Measurements from ENCODE around the gene IQSEC1. TPM values are rescaled to one million over a fixed set of nuclear protein-coding genes. Genes with fewer than 3 reads are reported as not detected.

The IQSEC1 gene
- total RNA-seq, 2 experiments from 2014 or later, result 31.7 to 39.2 TPM

DNA sequence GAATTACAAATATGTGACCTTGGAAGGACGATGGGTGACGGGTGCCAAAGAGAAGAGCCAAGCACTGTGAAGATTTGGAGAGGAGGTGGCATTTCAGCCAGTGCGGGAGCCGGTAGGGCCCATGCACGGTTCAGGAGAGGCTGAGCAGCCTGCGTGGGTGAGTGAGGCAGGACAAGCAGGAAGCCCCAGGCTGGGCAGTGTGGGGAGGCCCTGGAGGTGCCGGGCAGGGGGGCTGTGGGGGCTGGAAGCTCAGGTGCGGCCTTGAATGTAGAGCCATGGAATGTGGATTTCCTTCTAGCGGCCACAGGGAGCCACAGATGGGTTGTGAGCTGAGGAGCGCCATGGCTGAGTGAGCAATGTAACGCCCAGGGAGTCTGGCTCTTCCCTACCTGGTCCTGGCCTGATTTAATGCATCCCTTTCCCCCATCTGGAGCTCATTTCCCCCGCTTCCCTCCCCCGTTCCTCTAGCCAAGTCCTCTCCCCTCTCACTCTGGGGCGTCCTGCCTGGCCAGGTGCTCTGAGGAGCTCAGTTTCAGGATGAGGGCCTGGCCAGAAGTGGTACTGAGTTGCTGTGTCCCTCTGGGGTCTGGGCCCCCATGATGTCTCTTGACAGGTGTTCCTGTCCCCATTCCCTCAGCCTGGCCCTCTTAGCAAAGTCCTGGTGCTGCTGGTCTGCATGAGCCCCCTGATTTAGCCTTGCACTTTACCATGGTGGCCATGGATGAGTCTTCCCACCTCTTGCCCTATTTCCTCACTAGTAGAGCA is 41.8 kb upstream of the IQSEC1 start:
- POLR2A ChIA-PET, result interaction anchor here (1.1 kb wide), 1 partner anchor 10 kb away, joined by 4 read pairs; no protein-coding TSS in a partner anchor
- H3K27me3 Mint-ChIP-seq, result no peaks in the 10 kb centered on the region
- DNase-seq (no peak), ATAC-seq (no peak)
- CTCF ChIA-PET, result no interaction called here
- intact Hi-C loops (cut with micrococcal nuclease), result no loop called here
- peaks cover 9% of the 10 kb centered on the region for H3K4me1 Mint-ChIP-seq (ENCODE audit: low read depth)
- H3K9me3 Mint-ChIP-seq, result no peaks in the 10 kb centered on the region
- TF ChIP-seq, protein P1, sequence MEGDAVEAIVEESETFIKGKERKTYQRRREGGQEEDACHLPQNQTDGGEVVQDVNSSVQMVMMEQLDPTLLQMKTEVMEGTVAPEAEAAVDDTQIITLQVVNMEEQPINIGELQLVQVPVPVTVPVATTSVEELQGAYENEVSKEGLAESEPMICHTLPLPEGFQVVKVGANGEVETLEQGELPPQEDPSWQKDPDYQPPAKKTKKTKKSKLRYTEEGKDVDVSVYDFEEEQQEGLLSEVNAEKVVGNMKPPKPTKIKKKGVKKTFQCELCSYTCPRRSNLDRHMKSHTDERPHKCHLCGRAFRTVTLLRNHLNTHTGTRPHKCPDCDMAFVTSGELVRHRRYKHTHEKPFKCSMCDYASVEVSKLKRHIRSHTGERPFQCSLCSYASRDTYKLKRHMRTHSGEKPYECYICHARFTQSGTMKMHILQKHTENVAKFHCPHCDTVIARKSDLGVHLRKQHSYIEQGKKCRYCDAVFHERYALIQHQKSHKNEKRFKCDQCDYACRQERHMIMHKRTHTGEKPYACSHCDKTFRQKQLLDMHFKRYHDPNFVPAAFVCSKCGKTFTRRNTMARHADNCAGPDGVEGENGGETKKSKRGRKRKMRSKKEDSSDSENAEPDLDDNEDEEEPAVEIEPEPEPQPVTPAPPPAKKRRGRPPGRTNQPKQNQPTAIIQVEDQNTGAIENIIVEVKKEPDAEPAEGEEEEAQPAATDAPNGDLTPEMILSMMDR (IDR thresholded peaks at IDR 0.05), result no peak
- no peak overlapping the region for H3K4me3 Mint-ChIP-seq
- H3K27ac Mint-ChIP-seq, result no peak overlapping the region
- H3K36me3 Mint-ChIP-seq (ENCODE audit: low read depth), result no peaks in the 10 kb centered on the region

DNA sequence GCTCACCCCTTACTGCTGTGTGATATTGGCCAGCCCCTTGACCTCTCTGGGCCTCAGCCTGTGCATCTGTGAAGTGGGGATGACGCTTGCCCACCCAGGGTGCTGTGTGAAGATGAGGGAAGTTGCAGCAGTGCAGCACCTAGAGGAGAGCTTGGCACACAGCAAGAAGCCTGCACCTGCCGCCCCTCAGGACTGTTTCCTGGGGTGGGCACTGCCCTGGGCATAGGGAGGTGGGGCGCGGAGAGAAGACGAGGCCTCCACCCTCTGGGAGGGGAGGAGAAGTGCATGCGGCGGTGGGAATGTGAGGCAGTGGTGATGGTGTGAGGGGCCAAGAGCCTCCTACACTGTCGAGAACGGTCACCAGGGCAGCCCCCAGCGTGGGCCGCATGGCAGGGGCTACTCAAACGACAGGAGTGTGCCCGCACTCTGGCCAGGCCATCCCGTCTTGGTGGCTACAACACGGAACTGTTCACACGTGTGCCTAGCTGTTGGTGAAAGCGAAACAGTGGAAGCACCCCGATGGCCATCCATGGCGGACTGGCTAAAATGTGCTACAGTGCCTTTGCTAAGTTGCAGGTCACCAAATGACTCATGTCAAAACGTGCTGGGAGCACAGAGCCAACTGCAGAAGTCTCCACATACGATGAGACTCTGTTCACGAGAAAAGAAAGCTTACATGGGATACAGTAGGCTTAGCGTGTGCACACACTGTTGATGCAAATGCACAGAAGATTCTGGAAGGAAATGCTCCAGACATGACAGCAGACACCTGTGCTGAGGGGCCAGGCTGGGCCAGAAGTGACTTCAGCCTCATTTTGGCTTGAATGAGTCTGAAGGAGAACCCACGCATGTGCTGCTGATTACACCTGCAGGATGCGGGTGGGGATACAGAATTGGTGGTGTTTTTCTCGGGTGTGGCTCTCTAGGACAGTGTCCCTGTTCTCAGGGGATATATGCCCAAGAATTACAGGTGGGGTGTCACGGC is 40.4 kb upstream of the IQSEC1 start:
- H3K9me3 Mint-ChIP-seq, result no peaks in the 10 kb centered on the region
- ATAC-seq (no peak), DNase-seq (no peak)
- no peaks in the 10 kb centered on the region for H3K27me3 Mint-ChIP-seq
- POLR2A ChIA-PET, result no interaction called here
- no peaks in the 10 kb centered on the region for H3K36me3 Mint-ChIP-seq (ENCODE audit: low read depth)
- H3K27ac Mint-ChIP-seq, result no peak overlapping the region
- TF ChIP-seq, protein P1 (IDR thresholded peaks at IDR 0.05), result no peak
- H3K4me1 Mint-ChIP-seq (ENCODE audit: low read depth), result peaks cover 9% of the 10 kb centered on the region
- intact Hi-C loops (cut with micrococcal nuclease), result no loop called here
- CTCF ChIA-PET, result interaction anchor here (1.8 kb wide), 1 partner anchor 22 kb away, joined by 6 read pairs; no protein-coding TSS in a partner anchor
- H3K4me3 Mint-ChIP-seq, result no peak overlapping the region

DNA sequence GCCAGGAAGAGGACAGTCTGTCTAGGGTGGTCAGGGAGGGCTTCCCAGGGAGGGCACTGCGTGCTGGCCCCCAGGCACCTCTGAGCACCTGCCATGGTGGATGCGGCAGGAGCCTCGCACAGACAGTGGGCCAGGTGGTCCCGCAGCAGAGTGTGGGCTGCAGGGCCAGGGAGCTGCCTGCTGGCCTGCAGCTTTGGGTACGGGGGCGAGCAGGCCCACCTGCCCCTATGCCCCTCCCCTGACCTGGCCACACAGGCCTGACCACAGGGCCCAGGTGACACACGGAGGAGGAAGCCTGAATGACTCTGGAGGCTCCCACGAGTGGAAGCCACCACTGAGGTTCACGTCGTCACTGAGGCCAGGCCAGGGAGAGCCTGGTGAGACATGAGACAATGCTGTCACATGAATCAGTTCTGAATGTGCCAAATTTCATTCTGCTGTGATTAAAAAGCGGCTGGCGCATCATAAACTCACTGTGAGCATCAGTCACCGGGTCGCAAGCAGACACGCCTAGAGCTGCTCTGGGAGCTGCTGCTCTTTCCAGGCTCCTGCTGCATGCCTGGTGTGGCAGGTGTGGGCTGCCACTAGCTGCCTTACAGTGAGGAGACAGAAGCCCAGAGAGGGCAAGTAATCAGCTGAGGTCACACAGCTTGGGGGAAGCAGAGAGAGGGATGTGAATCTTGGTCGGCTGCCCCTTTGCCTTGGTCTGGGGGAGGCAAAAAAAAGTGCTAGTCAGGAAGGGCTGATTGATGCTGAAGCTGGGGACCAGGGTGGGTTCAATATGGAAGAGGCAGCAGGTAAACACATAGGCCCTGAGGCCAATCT is 39.5 kb upstream of the IQSEC1 start:
- H3K9me3 Mint-ChIP-seq, result no peaks in the 10 kb centered on the region
- H3K4me3 Mint-ChIP-seq, result no peak overlapping the region
- no peaks in the 10 kb centered on the region for H3K36me3 Mint-ChIP-seq (ENCODE audit: low read depth)
- TF ChIP-seq, protein P1 (IDR thresholded peaks at IDR 0.05), result no peak
- ChIA-PET POLR2A (interaction anchor here (0.8 kb wide), 1 partner anchor 192 kb away, joined by 3 read pairs; no protein-coding TSS in a partner anchor), CTCF (interaction anchor here (1.8 kb wide), 1 partner anchor 21 kb away, joined by 6 read pairs; no protein-coding TSS in a partner anchor)
- H3K27me3 Mint-ChIP-seq, result no peaks in the 10 kb centered on the region
- no peak overlapping the region for H3K27ac Mint-ChIP-seq
- H3K4me1 Mint-ChIP-seq (ENCODE audit: low read depth), result peaks cover 9% of the 10 kb centered on the region
- no peak for ATAC-seq
- DNase-seq, result no peak
- intact Hi-C loops (cut with micrococcal nuclease), result no loop called here

DNA sequence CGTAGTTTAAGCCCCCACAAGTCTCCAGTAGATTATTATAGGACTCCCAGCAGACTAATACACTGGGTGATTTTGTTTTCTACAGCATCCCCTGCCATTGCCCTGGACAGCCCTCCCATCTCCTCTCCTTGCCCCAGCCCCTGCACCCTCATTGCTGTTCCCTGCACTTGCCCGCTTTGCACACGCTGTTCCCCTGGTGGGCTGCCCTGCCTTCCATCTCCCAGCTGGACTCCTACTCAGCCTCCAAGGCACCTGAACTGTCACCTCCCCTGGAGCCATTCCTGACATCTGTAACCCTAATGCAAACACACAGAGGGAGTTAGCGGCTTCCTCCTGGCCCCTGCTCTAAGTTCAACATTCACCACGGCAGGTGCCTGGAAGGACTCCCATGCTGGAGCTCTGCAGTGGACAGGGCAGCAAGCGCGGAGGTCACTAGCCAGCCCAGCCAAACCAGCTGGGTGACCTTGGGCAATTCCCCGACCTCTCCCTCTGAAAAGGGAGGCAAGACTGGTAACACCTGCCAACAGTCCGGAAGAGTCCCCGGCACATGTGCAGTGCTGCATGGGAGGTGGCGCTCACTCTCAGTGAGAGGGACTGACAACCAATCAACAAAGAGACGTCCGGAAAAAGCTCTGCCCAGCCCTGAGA is 38.8 kb upstream of the IQSEC1 start:
- no peaks in the 10 kb centered on the region for H3K27me3 Mint-ChIP-seq
- ATAC-seq, result no peak
- H3K9me3 Mint-ChIP-seq, result no peaks in the 10 kb centered on the region
- no peak overlapping the region for H3K27ac Mint-ChIP-seq
- H3K4me3 Mint-ChIP-seq, result no peak overlapping the region
- H3K36me3 Mint-ChIP-seq (ENCODE audit: low read depth), result no peaks in the 10 kb centered on the region
- CTCF ChIA-PET, result interaction anchor here (1.8 kb wide), 1 partner anchor 20 kb away, joined by 6 read pairs; no protein-coding TSS in a partner anchor
- TF ChIP-seq, protein P1 (IDR thresholded peaks at IDR 0.05), result no peak
- peaks cover 9% of the 10 kb centered on the region for H3K4me1 Mint-ChIP-seq (ENCODE audit: low read depth)
- POLR2A ChIA-PET, result interaction anchor here (0.8 kb wide), 1 partner anchor 193 kb away, joined by 3 read pairs; no protein-coding TSS in a partner anchor
- intact Hi-C loops (cut with micrococcal nuclease), result no loop called here
- DNase-seq, result no peak
